GM19467 (cell line): ENCODE measurements around the gene ZSCAN18.
"Not testable (repeated sequence)": the region's sequence is repeated elsewhere in the genome, so short reads cannot be mapped to it uniquely, and the experiment has no call there.

Source experiments
- ATAC-seq: cut with Tn5 transposase; IDR thresholded peaks from one replicate; pipeline ENCODE4 v1.9.1; 2021; ENCODE audit warnings: mild to moderate bottlenecking, moderate library complexity; ENCODE audit not compliant: unreplicated experiment

The ZSCAN18 gene, protein sequence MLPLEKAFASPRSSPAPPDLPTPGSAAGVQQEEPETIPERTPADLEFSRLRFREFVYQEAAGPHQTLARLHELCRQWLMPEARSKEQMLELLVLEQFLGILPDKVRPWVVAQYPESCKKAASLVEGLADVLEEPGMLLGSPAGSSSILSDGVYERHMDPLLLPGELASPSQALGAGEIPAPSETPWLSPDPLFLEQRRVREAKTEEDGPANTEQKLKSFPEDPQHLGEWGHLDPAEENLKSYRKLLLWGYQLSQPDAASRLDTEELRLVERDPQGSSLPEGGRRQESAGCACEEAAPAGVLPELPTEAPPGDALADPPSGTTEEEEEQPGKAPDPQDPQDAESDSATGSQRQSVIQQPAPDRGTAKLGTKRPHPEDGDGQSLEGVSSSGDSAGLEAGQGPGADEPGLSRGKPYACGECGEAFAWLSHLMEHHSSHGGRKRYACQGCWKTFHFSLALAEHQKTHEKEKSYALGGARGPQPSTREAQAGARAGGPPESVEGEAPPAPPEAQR

DNA sequence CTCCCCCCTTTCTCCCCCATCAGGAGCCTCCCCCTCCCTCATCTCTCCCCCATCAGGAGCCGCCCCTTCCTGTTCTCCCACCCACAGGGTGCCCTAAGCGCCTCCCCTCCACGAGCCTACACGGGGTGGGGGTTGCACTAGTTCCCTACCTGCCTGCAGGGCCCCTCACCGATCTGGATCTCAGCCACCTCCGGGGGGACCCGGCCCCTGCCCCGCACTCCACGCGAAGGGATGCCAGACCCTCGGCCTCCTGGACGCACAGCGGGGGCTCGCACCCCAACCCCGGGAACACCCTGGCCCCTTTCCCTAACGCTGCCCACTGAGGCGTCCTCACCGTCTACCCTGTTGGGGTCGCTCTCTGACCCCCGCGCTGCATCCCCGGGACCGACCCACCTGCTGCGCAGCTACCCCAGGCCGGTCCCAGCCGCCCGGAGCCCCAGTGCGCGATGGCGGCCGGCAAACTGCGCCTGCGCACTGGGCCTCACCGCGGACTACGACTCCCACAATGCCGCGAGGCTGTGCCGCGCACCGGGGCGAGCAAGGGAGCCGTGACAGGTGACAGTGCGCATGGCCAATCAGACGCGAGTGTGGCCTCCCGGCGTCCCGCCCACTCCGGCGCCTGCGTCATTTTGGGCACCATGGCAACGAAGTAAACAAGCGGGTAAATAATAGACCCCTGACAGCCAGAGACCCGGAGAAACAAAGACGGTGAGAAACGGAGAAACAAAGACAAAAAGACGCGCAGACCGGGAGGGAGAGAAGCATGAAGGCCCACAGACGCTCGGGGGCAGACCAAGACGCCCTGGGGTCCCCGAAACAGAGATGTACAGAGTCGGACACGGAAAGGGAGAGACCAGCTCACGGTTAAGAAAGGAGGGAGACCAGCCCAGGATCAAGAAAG is at the start of gene ZSCAN18:
TSS of gene ZSCAN18 (minus strand) at position 451 of the 901 bp plus-strand sequence. CDS start 7,964 bp downstream, outside the sequence.
- no peak for ATAC-seq

DNA sequence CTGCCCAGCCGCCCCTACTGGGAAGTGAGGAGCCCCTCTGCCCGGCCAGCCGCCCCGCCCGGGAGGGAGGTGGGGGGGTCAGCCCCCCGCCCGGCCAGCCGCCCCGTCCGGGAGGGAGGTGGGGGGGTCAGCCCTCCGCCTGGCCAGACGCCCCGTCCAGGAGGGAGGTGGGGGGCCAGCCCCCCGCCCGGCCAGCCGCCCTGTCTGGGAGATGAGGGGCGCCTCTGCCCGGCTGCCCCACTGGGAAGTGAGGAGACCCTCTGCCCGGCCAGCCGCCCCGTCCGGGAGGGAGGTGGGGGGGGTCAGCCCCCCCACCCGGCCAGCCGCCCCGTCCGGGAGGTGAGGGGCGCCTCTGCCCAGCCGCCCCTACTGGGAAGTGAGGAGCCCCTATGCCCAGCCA is 49.4 kb upstream of the ZSCAN18 start:
- ATAC-seq: not testable (repeated sequence)

DNA sequence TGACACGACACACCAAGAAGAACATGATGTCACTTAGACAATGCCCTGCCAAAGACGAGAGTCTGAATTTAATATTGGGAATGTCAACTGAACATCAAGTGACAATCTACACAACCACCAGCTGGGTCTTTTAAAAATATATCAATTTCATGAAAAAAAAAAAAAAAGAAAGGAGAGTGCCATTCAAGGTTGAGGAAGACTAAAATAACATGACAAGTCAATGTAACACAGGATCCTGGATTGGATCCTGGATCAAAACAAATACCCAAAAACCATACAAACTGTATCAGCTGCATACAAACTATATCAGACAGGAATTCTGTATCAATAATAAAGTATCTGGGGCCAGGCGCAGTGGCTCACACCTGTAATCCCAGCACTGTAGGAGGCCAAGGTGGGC is 47.8 kb upstream of the ZSCAN18 start:
- ATAC-seq: no peak

DNA sequence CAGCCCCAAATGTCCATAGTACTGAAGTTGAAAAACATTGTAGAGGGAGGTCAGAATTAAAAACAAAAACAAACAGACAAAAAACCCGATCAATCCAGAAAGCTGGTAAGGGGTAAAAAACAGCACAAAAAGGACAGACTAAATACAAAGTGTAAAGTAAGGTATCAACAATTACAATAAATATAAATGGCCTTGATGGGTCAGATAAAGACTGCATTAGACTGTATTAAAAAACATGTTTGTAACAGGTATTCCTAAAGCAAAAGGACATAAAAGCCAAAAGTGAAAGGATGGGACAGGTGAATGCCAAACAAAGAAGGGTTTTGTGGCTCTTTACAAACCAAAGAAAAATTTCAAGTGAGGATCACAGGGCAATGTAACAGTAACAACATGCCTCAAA is 36.2 kb upstream of the ZSCAN18 start:
- ATAC-seq: no peak

DNA sequence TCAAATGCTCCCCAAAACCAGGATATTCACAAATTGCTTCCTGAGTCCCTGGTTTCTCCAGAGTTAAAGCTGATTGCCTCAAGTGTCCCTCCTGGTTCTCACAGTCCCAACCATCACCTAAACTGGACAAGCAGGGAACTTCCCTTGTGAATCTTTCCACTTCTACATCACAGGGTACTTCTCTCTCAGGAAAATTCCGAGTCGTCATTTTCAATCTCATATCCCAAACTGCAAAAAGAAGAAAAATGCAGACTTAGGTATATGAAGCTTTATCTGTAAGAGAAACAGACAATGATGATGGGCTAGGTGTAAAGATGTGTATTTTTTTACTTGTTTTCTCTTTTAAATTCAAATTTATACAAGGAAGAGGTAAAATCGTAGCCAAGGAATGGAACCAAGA is 31.3 kb upstream of the ZSCAN18 start:
- ATAC-seq: no peak

GRCh38 chr19:58128041-58128685 is 30.1 kb upstream of the ZSCAN18 start:
- no peak for ATAC-seq

GRCh38 chr19:58123354-58123753 is 25.3 kb upstream of the ZSCAN18 start:
- ATAC-seq: no peak

GRCh38 chr19:58118979-58119733 is 21.1 kb upstream of the ZSCAN18 start:
- no peak for ATAC-seq

GRCh38 chr19:58117841-58118575 is 20.0 kb upstream of the ZSCAN18 start:
- ATAC-seq: no peak

DNA sequence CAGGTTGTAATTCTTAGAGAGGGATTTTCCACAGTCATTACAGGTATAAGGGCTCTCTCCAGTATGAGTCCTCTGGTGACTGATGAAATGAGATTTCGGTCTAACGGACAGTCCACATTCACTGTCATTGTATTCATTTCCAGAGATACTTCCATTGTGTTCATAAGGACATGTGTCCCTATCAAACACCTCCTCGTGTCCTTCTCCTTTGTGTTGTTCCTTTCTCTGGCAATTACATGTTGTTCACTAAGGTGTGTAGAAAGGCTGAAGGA is 10.5 kb upstream of the ZSCAN18 start:
- no peak for ATAC-seq

DNA sequence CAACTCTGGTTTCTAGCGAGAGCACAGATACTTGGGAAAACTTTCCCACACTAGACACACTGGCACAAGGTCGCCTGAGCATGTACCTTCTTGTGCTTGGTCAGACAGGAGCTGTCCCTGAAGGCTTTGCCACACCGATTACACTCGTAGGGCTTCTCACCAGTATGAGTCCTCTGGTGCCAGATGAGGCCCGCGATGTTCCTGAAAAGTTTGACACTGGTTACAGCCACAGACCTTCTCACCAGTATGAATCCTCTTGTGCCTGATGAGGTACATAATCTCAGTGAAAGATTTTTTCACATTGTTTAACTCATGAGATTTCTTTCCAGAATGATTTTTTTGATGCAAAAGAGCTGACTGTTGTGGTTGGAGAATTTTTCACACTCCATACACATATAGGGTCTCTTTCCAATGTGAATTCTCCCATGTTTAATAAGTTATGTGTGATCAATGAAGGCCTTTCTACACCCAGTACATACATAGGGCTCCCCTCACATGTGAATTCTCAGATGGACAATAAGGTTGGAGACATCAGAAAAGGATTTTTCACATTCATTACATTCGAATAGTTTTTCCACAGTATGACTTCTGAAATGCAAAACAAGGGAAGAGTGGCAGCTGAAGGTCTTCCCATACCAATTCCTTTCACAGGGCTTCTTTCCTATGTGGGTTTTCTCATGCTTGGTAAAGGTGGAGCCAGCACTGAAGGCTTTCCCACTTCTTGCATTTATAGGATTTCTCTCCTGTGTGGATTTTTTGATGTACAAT is 9.9 kb upstream of the ZSCAN18 start:
- no peak for ATAC-seq

- ATAC-seq: no peak
Measured at GRCh38 chr19:58098682-58098998, 609 bp upstream of the ZSCAN18 start.

GRCh38 chr19:58097349-58097748 is 682 bp downstream of the ZSCAN18 start:
- ATAC-seq: no peak

DNA sequence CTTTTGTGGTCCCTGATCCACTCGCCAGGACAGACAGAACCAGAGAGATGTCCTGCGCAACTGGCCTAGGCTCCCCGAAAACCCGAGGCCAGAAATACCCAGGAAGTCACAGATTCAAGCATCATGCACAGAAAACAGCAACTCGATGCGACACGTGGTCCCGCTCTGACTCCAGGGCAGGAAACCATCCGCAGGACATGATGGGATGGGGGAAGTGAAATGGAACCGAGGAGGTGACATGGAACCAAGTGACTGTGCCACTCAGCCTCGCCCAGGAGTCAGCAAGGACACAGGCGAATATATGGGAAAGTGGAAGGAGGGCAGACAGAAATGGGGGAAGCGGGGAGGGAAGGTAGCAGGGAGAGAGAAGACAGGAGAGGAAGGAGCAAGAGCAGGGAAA is 1.1 kb downstream of the ZSCAN18 start:
- no peak for ATAC-seq

DNA sequence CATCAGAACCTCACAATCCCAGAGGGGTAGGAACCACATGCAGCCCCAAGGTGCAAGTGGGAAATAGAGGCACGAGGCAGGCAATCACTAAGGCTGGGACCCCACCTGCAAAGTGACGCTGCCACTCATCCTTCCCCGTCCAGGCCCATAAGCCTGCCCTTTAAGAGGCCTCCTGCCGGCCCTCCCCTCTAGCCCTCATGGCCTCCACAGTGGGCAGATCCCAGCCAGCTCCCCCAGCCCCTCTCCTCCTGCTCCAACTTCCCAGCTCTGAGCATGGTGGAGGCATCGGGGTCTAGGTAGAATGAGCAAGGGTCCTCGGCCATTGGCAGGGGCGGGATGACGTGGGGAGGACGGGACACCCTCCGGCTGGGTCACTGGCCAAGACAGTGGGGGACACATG is 2.7 kb downstream of the ZSCAN18 start:
- no peak for ATAC-seq

DNA sequence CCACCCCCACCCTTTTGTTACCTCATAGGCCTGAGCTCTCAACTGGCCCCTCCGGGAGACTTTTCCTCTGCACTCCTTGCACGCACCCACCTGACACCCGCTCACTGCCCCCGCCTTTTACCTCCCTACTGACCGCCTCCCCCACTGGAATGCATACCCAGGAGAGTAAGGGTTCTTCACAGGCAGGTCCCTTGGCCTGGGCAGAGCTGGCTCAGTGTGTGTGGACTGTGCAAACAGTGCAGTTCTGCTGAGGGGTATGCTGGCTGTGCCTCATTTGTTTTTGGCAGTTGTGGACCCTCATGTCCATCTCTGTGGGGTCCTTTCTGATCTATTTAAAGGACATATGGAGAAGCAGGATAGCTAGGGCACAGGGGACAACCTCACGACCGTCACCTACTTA is 5.0 kb downstream of the ZSCAN18 start:
- no peak for ATAC-seq

DNA sequence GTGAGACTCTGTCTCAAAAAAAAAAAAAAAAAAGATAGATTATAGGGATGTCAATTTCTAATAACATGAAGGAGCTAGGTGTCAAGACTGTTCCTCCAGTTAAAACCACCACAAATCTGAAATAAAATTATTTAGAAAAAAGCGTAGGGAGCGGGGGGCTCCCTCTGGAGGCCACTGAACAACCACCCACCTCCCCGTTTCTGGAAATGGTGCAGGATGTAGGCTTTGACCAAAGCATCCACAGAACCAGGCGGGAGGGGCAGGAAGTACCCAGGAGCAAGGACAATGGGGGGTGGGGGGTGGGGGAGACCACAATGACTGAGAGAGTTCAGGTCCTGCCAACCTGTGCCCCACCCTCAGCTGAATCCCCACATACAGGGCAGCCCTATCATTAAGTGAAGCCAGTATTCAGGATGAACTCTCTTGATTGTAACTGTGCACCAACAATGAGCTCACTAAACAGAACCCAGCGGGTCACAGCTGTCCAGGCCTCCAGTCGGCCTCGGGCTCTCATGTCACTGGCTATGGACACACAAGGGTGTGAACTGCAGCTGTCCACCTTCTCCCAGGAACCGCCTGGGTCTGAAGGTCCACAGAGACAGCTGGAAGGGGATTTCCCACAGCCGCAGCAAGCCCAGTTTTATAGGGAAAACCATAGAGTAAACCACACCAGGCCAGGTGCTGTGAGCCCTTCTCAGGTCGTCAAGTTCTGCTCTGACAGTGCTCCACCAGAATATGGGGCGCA is 6.6 kb downstream of the ZSCAN18 start:
- ATAC-seq: no peak

GRCh38 chr19:58089846-58090245 is 8.2 kb downstream of the ZSCAN18 start:
- no peak for ATAC-seq

- no peak for ATAC-seq
Measured at GRCh38 chr19:58088521-58089052, 9.4 kb downstream of the ZSCAN18 start.
